WTC11 (cell line): ENCODE data around the gene CDKL2. TPM values are rescaled to one million over a fixed set of nuclear protein-coding genes. Genes with fewer than 3 reads are reported as not detected.

Experiments used
- ATAC-seq: fragments of 200-7000 bp; cut with Tn5 transposase; 2 replicates; pipeline ENCODE4 v1.10.0; 2021; ENCODE audit warnings: mild to moderate bottlenecking, moderate library complexity
- CTCF ChIA-PET: fragments of 300-600 bp; sonication (Branson Sonifier 250); formaldehyde crosslinking; loops from one replicate; lab custom pipeline; 2021; ENCODE audit warnings: antibody characterized with exemption; lab: Charles Lee
- POLR2A ChIA-PET: fragments of 350-600 bp; sonication (Branson Sonifier 250); formaldehyde crosslinking; loops from one replicate; lab custom pipeline; 2021; ENCODE audit warnings: antibody characterized with exemption; lab: Charles Lee
- DNase-seq: peaks from one replicate; pipeline ENCODE4 v3.0.0; 2021; ENCODE audit warnings: low spot score
- H3K27ac Mint-ChIP-seq: 2 replicates; pipeline ENCODE4 v1.8.0; 2021; ENCODE audit warnings: mixed read lengths
- H3K27me3 Mint-ChIP-seq: 2 replicates; pipeline ENCODE4 v1.8.0; 2021; ENCODE audit warnings: low read depth, mild to moderate bottlenecking, moderate library complexity, mixed read lengths
- H3K36me3 Mint-ChIP-seq: 2 replicates; pipeline ENCODE4 v1.8.0; 2021; ENCODE audit warnings: mixed read lengths
- H3K4me1 Mint-ChIP-seq: 2 replicates; pipeline ENCODE4 v1.8.0; 2022; ENCODE audit warnings: mixed read lengths
- H3K4me3 Mint-ChIP-seq: 2 replicates; pipeline ENCODE4 v1.8.0; 2021; ENCODE audit warnings: mild to moderate bottlenecking, moderate library complexity, mixed read lengths
- H3K9me3 Mint-ChIP-seq: 2 replicates; pipeline ENCODE4 v1.8.0; 2021; ENCODE audit warnings: mixed read lengths
- CREB1 ChIP-seq: sonication (generic); formaldehyde crosslinking; IDR thresholded peaks from 2 replicates; pipeline ENCODE4 v1.8.0; 2023; ENCODE audit warnings: mild to moderate bottlenecking, missing genetic modification reagents
- CREM ChIP-seq: sonication (generic); formaldehyde crosslinking; IDR thresholded peaks from 2 replicates; pipeline ENCODE4 v1.8.1; 2022; ENCODE audit warnings: mild to moderate bottlenecking, missing genetic modification reagents, moderate library complexity
- ETV6 ChIP-seq: sonication (generic); formaldehyde crosslinking; IDR thresholded peaks from 2 replicates; pipeline ENCODE4 v1.8.1; 2022; ENCODE audit warnings: mild to moderate bottlenecking, missing genetic modification reagents
- FOXK1 ChIP-seq: sonication (generic); formaldehyde crosslinking; IDR thresholded peaks from 2 replicates; pipeline ENCODE4 v1.8.0; 2022; ENCODE audit warnings: mild to moderate bottlenecking, moderate library complexity, missing genetic modification reagents
- GABPB1 ChIP-seq: sonication (generic); formaldehyde crosslinking; IDR thresholded peaks from 2 replicates; pipeline ENCODE4 v1.8.1; 2023; ENCODE audit warnings: mild to moderate bottlenecking, missing genetic modification reagents
- GRHL2 ChIP-seq: fragments of 250-450 bp; sonication (Bioruptor Pico); IDR thresholded peaks from 2 replicates; pipeline ENCODE4 v1.8.0; 2022; ENCODE audit warnings: mild to moderate bottlenecking, moderate library complexity; ENCODE audit not compliant: insufficient replicate concordance, severe bottlenecking
- HMGA2 ChIP-seq: fragments of 250-450 bp; sonication (Bioruptor Pico); IDR thresholded peaks from 2 replicates; pipeline ENCODE4 v1.4.0; 2021; ENCODE audit warnings: mild to moderate bottlenecking, moderate library complexity
- JAZF1 ChIP-seq: fragments of 250-450 bp; sonication (Bioruptor Pico); IDR thresholded peaks from 2 replicates; pipeline ENCODE4 v1.9.0; 2021; ENCODE audit warnings: moderate library complexity, mild to moderate bottlenecking, inconsistent platforms
- JUN ChIP-seq: sonication (generic); formaldehyde crosslinking; IDR thresholded peaks from 2 replicates; pipeline ENCODE4 v1.8.0; 2023; ENCODE audit warnings: mild to moderate bottlenecking, missing genetic modification reagents
- NFE2L1 ChIP-seq: sonication (generic); formaldehyde crosslinking; IDR thresholded peaks from 2 replicates; pipeline ENCODE4 v1.8.1; 2023; ENCODE audit warnings: missing genetic modification reagents
- NFYB ChIP-seq: sonication (generic); formaldehyde crosslinking; conservative IDR thresholded peaks from 2 replicates; pipeline ENCODE4 v1.8.0; 2022; ENCODE audit warnings: low read depth, missing genetic modification reagents
- SMAD3 ChIP-seq: sonication (generic); formaldehyde crosslinking; IDR thresholded peaks from 2 replicates; pipeline ENCODE4 v1.8.0; 2022; ENCODE audit warnings: missing genetic modification reagents, mild to moderate bottlenecking, borderline replicate concordance
- SMAD4 ChIP-seq: sonication (generic); formaldehyde crosslinking; IDR thresholded peaks from 2 replicates; pipeline ENCODE4 v1.8.0; 2022; ENCODE audit warnings: mild to moderate bottlenecking, missing genetic modification reagents
- SOX15 ChIP-seq: fragments of 250-450 bp; sonication (Bioruptor Pico); IDR thresholded peaks from 2 replicates; pipeline ENCODE4 v1.9.0; 2021; ENCODE audit warnings: mild to moderate bottlenecking
- TEAD1 ChIP-seq: sonication (generic); formaldehyde crosslinking; IDR thresholded peaks from 2 replicates; pipeline ENCODE4 v1.8.0; 2022; ENCODE audit warnings: mild to moderate bottlenecking, missing genetic modification reagents
- TEAD4 ChIP-seq: sonication (generic); formaldehyde crosslinking; IDR thresholded peaks from 2 replicates; pipeline ENCODE4 v1.8.0; 2022; ENCODE audit warnings: mild to moderate bottlenecking, missing genetic modification reagents
- ZNF219 ChIP-seq: sonication (generic); formaldehyde crosslinking; IDR thresholded peaks from 2 replicates; pipeline ENCODE4 v1.8.0; 2023; ENCODE audit warnings: missing genetic modification reagents, mild to moderate bottlenecking, borderline replicate concordance
- ZNF263 ChIP-seq: sonication (generic); formaldehyde crosslinking; IDR thresholded peaks from 2 replicates; pipeline ENCODE4 v1.8.1; 2022; ENCODE audit warnings: low read depth, mild to moderate bottlenecking, moderate library complexity, missing genetic modification reagents
- ZNF317 ChIP-seq: sonication (generic); formaldehyde crosslinking; IDR thresholded peaks from 2 replicates; pipeline ENCODE4 v1.8.1; 2023; ENCODE audit warnings: low read depth, mild to moderate bottlenecking, moderate library complexity, missing genetic modification reagents, borderline replicate concordance
- total RNA-seq: library from RNA; stranded (reverse); gene quantifications from 3 replicates; pipeline ENCODE4 v1.2.3, GENCODE V29; 2021
- TF ChIP-seq, protein P1 (sequence below): sonication (generic); formaldehyde crosslinking; IDR thresholded peaks from 2 replicates; pipeline ENCODE4 v1.8.0; 2022; ENCODE audit warnings: mild to moderate bottlenecking, missing genetic modification reagents
- TF ChIP-seq, protein P2 (sequence below): sonication (generic); formaldehyde crosslinking; IDR thresholded peaks from 2 replicates; pipeline ENCODE4 v1.8.0; 2022; ENCODE audit warnings: mild to moderate bottlenecking, missing genetic modification reagents
- TF ChIP-seq, protein P3 (sequence below): fragments of 250-450 bp; sonication (Bioruptor Pico); IDR thresholded peaks from 2 replicates; pipeline ENCODE4 v2.1.2; 2022; ENCODE audit warnings: mild to moderate bottlenecking, moderate library complexity
- TF ChIP-seq, protein P4 (sequence below): sonication (generic); formaldehyde crosslinking; IDR thresholded peaks from 2 replicates; pipeline ENCODE4 v1.8.1; 2023; ENCODE audit warnings: mild to moderate bottlenecking, missing genetic modification reagents, borderline replicate concordance
- TF ChIP-seq, protein P5 (sequence below): fragments of 250-450 bp; sonication (Bioruptor Pico); IDR thresholded peaks from 2 replicates; pipeline ENCODE4 v1.9.0; 2021; ENCODE audit warnings: mild to moderate bottlenecking
- TF ChIP-seq, protein P6 (sequence below): sonication (generic); formaldehyde crosslinking; IDR thresholded peaks from 2 replicates; pipeline ENCODE4 v1.8.0; 2023; ENCODE audit warnings: missing genetic modification reagents

The CDKL2 gene
- total RNA-seq, 1 experiment from 2014 or later: 1.7 TPM

DNA sequence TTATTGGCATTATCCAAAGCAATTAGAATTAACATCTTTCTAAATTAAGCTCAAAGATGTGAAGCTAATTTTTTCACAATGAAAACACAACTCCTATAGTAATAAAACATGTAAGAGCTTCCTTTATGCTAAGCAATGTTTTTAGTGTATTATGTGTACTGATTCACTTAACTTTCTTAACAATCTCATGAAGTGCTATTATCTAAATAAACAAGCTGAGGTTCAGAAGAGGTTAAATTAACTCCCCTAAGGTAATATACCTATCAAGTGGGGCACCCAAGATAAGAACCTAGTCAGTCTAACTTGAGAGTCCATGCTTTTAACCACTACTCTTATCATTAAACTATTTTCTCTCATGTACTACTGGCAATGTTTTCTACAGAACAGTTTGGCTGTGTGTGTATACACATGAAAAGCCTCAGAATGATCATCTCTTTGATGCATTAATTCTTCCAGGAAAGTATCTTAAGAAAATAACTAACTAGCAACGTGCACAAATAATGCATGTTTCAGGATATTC lies 29.2 kb upstream of the CDKL2 start:
- TF ChIP-seq GRHL2 (CRISPR knock-in tag) (no peak), ZNF219 (CRISPR knock-in tag) (no peak), CREB1 (CRISPR knock-in tag) (no peak), HMGA2 (no peak), ZNF317 (CRISPR knock-in tag) (no peak), TEAD1 (CRISPR knock-in tag) (no peak), GABPB1 (no peak), NFYB (CRISPR knock-in tag) (no peak), FOXK1 (CRISPR knock-in tag) (no peak), NFE2L1 (CRISPR knock-in tag) (no peak), CREM (no peak), SOX15 (CRISPR knock-in tag) (no peak), SMAD4 (no peak)
- TF ChIP-seq, protein P1, sequence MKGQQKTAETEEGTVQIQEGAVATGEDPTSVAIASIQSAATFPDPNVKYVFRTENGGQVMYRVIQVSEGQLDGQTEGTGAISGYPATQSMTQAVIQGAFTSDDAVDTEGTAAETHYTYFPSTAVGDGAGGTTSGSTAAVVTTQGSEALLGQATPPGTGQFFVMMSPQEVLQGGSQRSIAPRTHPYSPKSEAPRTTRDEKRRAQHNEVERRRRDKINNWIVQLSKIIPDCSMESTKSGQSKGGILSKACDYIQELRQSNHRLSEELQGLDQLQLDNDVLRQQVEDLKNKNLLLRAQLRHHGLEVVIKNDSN: no peak
- TF ChIP-seq, protein P2, sequence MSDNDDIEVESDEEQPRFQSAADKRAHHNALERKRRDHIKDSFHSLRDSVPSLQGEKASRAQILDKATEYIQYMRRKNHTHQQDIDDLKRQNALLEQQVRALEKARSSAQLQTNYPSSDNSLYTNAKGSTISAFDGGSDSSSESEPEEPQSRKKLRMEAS (CRISPR knock-in tag): no peak
- no peak for ATAC-seq
- Mint-ChIP-seq H3K4me3 (no peak overlapping the region), H3K4me1 (peaks cover 11% of the 10 kb centered on the region), H3K27me3 (no peaks in the 10 kb centered on the region), H3K36me3 (peaks cover 67% of the 10 kb centered on the region), H3K27ac (peak overlapping the region; percentile 61), H3K9me3 (no peaks in the 10 kb centered on the region)
- ChIA-PET POLR2A (no interaction called here), CTCF (interaction anchor here (1.2 kb wide), 1 partner anchor 188 kb away, joined by 3 read pairs; no protein-coding TSS in a partner anchor)
- no peak for DNase-seq

DNA sequence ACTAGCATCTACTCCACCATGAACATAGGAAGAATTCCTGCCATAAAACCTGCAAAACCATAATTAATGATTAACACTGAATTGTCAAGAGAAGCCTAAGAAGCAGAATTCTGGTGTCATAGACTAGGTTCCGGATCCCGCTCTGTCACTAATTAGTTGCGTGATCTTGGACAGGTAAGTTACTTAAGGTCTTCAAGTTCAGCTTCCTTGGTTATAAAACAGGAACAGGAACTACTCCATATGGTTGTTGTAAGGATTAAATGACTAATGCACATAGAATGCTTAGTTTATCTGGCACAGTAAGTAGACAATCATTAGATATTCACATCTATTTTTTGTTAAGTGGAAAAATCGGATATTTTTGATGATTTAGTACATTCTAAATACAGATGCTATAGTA lies 28.5 kb upstream of the CDKL2 start:
- no peaks in the 10 kb centered on the region for H3K9me3 Mint-ChIP-seq
- H3K27me3 Mint-ChIP-seq: no peaks in the 10 kb centered on the region
- H3K27ac Mint-ChIP-seq: peak overlapping the region; percentile 89
- TF ChIP-seq, protein P1: no peak
- TF ChIP-seq, protein P3, sequence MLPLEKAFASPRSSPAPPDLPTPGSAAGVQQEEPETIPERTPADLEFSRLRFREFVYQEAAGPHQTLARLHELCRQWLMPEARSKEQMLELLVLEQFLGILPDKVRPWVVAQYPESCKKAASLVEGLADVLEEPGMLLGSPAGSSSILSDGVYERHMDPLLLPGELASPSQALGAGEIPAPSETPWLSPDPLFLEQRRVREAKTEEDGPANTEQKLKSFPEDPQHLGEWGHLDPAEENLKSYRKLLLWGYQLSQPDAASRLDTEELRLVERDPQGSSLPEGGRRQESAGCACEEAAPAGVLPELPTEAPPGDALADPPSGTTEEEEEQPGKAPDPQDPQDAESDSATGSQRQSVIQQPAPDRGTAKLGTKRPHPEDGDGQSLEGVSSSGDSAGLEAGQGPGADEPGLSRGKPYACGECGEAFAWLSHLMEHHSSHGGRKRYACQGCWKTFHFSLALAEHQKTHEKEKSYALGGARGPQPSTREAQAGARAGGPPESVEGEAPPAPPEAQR (CRISPR knock-in tag): no peak
- DNase-seq (no peak), ATAC-seq (no peak)
- ChIA-PET CTCF (interaction anchor here (1.3 kb wide), 1 partner anchor 189 kb away, joined by 3 read pairs; no protein-coding TSS in a partner anchor), POLR2A (interaction anchor here (0.5 kb wide), 1 partner anchor 11 kb away, joined by 4 read pairs; no protein-coding TSS in a partner anchor)
- no peak overlapping the region for H3K4me3 Mint-ChIP-seq
- peaks cover 16% of the 10 kb centered on the region for H3K4me1 Mint-ChIP-seq
- peaks cover 73% of the 10 kb centered on the region for H3K36me3 Mint-ChIP-seq

DNA sequence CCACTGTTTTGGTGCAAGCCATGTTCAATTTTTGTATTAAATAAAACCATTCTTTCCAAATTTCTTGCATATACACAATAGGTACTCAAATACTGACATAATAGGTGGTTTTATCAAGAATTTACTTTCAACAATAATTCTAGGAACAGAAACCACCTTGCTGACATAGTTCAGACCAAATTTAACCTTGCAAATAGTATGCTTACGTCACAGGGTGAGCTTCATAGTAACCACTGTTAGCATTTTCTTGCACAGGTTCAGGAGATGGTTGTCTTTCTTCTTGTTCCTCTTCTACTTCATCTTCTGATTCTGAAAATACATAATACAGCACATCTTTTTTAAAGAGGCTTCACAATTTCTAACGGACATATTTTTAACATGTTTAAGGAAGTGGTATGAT lies 25.2 kb upstream of the CDKL2 start:
- ATAC-seq (no peak), DNase-seq (no peak)
- no peaks in the 10 kb centered on the region for H3K9me3 Mint-ChIP-seq
- no peak overlapping the region for H3K4me3 Mint-ChIP-seq
- peak overlapping the region; percentile 80; the same call in 1 of the 2 replicates for H3K27ac Mint-ChIP-seq
- H3K36me3 Mint-ChIP-seq: peaks cover 80% of the 10 kb centered on the region
- CTCF ChIA-PET: interaction anchor here (0.6 to 3.9 kb wide), 4 partner anchors 49 to 194 kb away, joined by 3 to 20 read pairs (median 4); partner anchors contain the start of gene USO1
- peaks cover 9% of the 10 kb centered on the region; the same call in 1 of the 2 replicates for H3K4me1 Mint-ChIP-seq
- POLR2A ChIA-PET: interaction anchor here (0.9 to 2.3 kb wide), 2 partner anchors 11 to 69 kb away, joined by 5 to 11 read pairs; partner anchors contain the start of gene USO1
- H3K27me3 Mint-ChIP-seq: no peaks in the 10 kb centered on the region
- TF ChIP-seq ETV6 (CRISPR knock-in tag) (no peak), JAZF1 (CRISPR knock-in tag) (no peak), TEAD4 (CRISPR knock-in tag) (no peak), NFYB (CRISPR knock-in tag) (no peak), ZNF317 (CRISPR knock-in tag) (no peak), SMAD3 (no peak), ZNF263 (CRISPR knock-in tag) (no peak), JUN (no peak)
- TF ChIP-seq, protein P4, sequence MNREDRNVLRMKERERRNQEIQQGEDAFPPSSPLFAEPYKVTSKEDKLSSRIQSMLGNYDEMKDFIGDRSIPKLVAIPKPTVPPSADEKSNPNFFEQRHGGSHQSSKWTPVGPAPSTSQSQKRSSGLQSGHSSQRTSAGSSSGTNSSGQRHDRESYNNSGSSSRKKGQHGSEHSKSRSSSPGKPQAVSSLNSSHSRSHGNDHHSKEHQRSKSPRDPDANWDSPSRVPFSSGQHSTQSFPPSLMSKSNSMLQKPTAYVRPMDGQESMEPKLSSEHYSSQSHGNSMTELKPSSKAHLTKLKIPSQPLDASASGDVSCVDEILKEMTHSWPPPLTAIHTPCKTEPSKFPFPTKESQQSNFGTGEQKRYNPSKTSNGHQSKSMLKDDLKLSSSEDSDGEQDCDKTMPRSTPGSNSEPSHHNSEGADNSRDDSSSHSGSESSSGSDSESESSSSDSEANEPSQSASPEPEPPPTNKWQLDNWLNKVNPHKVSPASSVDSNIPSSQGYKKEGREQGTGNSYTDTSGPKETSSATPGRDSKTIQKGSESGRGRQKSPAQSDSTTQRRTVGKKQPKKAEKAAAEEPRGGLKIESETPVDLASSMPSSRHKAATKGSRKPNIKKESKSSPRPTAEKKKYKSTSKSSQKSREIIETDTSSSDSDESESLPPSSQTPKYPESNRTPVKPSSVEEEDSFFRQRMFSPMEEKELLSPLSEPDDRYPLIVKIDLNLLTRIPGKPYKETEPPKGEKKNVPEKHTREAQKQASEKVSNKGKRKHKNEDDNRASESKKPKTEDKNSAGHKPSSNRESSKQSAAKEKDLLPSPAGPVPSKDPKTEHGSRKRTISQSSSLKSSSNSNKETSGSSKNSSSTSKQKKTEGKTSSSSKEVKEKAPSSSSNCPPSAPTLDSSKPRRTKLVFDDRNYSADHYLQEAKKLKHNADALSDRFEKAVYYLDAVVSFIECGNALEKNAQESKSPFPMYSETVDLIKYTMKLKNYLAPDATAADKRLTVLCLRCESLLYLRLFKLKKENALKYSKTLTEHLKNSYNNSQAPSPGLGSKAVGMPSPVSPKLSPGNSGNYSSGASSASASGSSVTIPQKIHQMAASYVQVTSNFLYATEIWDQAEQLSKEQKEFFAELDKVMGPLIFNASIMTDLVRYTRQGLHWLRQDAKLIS (CRISPR knock-in tag): no peak
- TF ChIP-seq, protein P5, sequence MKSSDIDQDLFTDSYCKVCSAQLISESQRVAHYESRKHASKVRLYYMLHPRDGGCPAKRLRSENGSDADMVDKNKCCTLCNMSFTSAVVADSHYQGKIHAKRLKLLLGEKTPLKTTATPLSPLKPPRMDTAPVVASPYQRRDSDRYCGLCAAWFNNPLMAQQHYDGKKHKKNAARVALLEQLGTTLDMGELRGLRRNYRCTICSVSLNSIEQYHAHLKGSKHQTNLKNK (CRISPR knock-in tag): no peak
- TF ChIP-seq, protein P6, sequence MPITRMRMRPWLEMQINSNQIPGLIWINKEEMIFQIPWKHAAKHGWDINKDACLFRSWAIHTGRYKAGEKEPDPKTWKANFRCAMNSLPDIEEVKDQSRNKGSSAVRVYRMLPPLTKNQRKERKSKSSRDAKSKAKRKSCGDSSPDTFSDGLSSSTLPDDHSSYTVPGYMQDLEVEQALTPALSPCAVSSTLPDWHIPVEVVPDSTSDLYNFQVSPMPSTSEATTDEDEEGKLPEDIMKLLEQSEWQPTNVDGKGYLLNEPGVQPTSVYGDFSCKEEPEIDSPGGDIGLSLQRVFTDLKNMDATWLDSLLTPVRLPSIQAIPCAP (CRISPR knock-in tag): no peak
